ENCODE results near the gene TMEM243. TPM values are rescaled to one million over a fixed set of nuclear protein-coding genes. Genes with fewer than 3 reads are reported as not detected.

TMEM243 gene
- total and polyA plus RNA-seq, 3 donors from 2014 or later = 21.9 to 27.6 (median 26.3) TPM

GRCh38 chr7:87187120-87187519 lies 32.4 kb downstream of the TMEM243 start:
- no peaks in the 10 kb centered on the region for H3K36me3 ChIP-seq (ENCODE audit: low read depth, missing control alignments)
- TF ChIP-seq CTCF (IDR thresholded peaks at IDR 0.05) (no peak), POLR2A (IDR thresholded peaks at IDR 0.05) (no peak)
- no peaks in the 10 kb centered on the region for H3K9me3 ChIP-seq
- DNase-seq = no peak
- intact Hi-C loops (cut with DNase I; ENCODE audit: low total_unique reads) = no loop called here
- 89 to 93% methylated on average over 2 of the region's 2 CpGs for WGBS, 2 donors
- no peak overlapping the region for H3K27ac ChIP-seq
- no peaks in the 10 kb centered on the region for H3K27me3 ChIP-seq
- no peak overlapping the region for H3K4me3 ChIP-seq
- H3K4me1 ChIP-seq = no peaks in the 10 kb centered on the region

- Histone ChIP-seq H3K27me3 (no peaks in the 10 kb centered on the region), H3K27ac (no peak overlapping the region), H3K4me1 (no peaks in the 10 kb centered on the region), H3K36me3 (ENCODE audit: low read depth, missing control alignments) (no peaks in the 10 kb centered on the region), H3K4me3 (no peak overlapping the region), H3K9me3 (no peaks in the 10 kb centered on the region)
- TF ChIP-seq CTCF (IDR thresholded peaks at IDR 0.05) = no peak
- no peak for TF ChIP-seq POLR2A (IDR thresholded peaks at IDR 0.05)
- intact Hi-C loops (cut with DNase I; ENCODE audit: low total_unique reads) = no loop called here
- no peak for DNase-seq
- 98% methylated on average over 3 of the region's 3 CpGs for WGBS, 2 donors
Observed at GRCh38 chr7:87179180-87179579, 40.4 kb downstream of the TMEM243 start.

- 92 to 96% methylated on average over 4 of the region's 4 CpGs for WGBS, 2 donors
- no peak for TF ChIP-seq POLR2A (IDR thresholded peaks at IDR 0.05)
- TF ChIP-seq CTCF (IDR thresholded peaks at IDR 0.05) = no peak
- intact Hi-C loops (cut with DNase I; ENCODE audit: low total_unique reads) = no loop called here
- no peak for DNase-seq
- Histone ChIP-seq H3K4me3 (no peak overlapping the region), H3K36me3 (ENCODE audit: low read depth, missing control alignments) (no peaks in the 10 kb centered on the region), H3K27ac (no peak overlapping the region), H3K9me3 (no peaks in the 10 kb centered on the region), H3K27me3 (no peaks in the 10 kb centered on the region), H3K4me1 (no peaks in the 10 kb centered on the region)
Observed at GRCh38 chr7:87178320-87178719, 41.2 kb downstream of the TMEM243 start.

- no peaks in the 10 kb centered on the region for H3K27me3 ChIP-seq
- H3K36me3 ChIP-seq (ENCODE audit: low read depth, missing control alignments) = no peaks in the 10 kb centered on the region
- H3K27ac ChIP-seq = no peak overlapping the region
- H3K4me1 ChIP-seq = no peaks in the 10 kb centered on the region
- 90 to 95% methylated on average over 1 of the region's 1 CpG for WGBS, 2 donors
- TF ChIP-seq CTCF (IDR thresholded peaks at IDR 0.05) (no peak), POLR2A (IDR thresholded peaks at IDR 0.05) (no peak)
- no peaks in the 10 kb centered on the region for H3K9me3 ChIP-seq
- DNase-seq = no peak
- no peak overlapping the region for H3K4me3 ChIP-seq
- intact Hi-C loops (cut with DNase I; ENCODE audit: low total_unique reads) = no loop called here
Observed at GRCh38 chr7:87173471-87173870, 46.1 kb downstream of the TMEM243 start.

GRCh38 chr7:87171282-87171934 lies 48.1 kb downstream of the TMEM243 start:
- H3K27ac ChIP-seq = no peak overlapping the region
- no peak overlapping the region for H3K4me3 ChIP-seq
- H3K9me3 ChIP-seq = no peaks in the 10 kb centered on the region
- no peak for DNase-seq
- TF ChIP-seq CTCF (IDR thresholded peaks at IDR 0.05) (no peak), POLR2A (IDR thresholded peaks at IDR 0.05) (no peak)
- H3K27me3 ChIP-seq = no peaks in the 10 kb centered on the region
- no peaks in the 10 kb centered on the region for H3K36me3 ChIP-seq (ENCODE audit: low read depth, missing control alignments)
- no peaks in the 10 kb centered on the region for H3K4me1 ChIP-seq
- intact Hi-C loops (cut with DNase I; ENCODE audit: low total_unique reads) = no loop called here
